Peyer's patch (tissue), 4 donors: ENCODE measurements around the gene STEAP2. TPM values are rescaled to one million over a fixed set of nuclear protein-coding genes. Genes with fewer than 3 reads are reported as not detected.

Experiments
- DNase-seq, 3 donors: peaks; one replicate each; pipeline ENCODE4 v3.0.0-alpha.2; 2017 to 2019
- H3K27ac ChIP-seq, 4 donors: fragments of 200-600 bp; sonication (generic); one replicate each; pipeline ENCODE4 v1.5.1; 2016 to 2019
- H3K27me3 ChIP-seq, 2 donors: fragments of 200-600 bp; sonication (generic); one replicate each; pipeline ENCODE4 v1.5.1; 2019
- H3K36me3 ChIP-seq, 3 donors: fragments of 200-600 bp; sonication (generic); one replicate each; pipeline ENCODE4 v1.5.1; 2016 to 2019
- H3K4me1 ChIP-seq, 4 donors: fragments of 200-600 bp; sonication (generic); one replicate each; pipeline ENCODE4 v1.5.1; 2016 to 2019
- H3K4me3 ChIP-seq, 4 donors: fragments of 200-600 bp; sonication (generic); 1 replicate in 3 of 4; 2 replicates in 1 of 4; pipeline ENCODE4 v1.5.1; 2016 to 2019; ENCODE audit warnings: mild to moderate bottlenecking in 1 of 4
- H3K9me3 ChIP-seq, 4 donors: fragments of 200-600 bp; sonication (generic); one replicate each; pipeline ENCODE4 v1.5.1; 2016 to 2019; ENCODE audit warnings: mild to moderate bottlenecking in 1 of 4
- CTCF ChIP-seq, 6 experiments: fragments of 450-650 bp in 4 of 6; fragments of 200-600 bp in 2 of 6; sonication (generic) in 1 of 6; IDR thresholded peaks; one replicate each; pipeline ENCODE4 v1.5.1; 2017 to 2019; ENCODE audit warnings: antibody characterized with exemption in 6 of 6, mild to moderate bottlenecking in 3 of 6, moderate library complexity in 1 of 6
- POLR2A ChIP-seq, 2 donors: fragments of 450-650 bp; IDR thresholded peaks; one replicate each; pipeline ENCODE4 v1.5.1; 2017; ENCODE audit warnings: antibody characterized with exemption in 2 of 2, mild to moderate bottlenecking in 2 of 2, moderate library complexity in 2 of 2
- total RNA-seq, 4 donors: library from RNA; depleted of rRNA; stranded (reverse); fragments of >200 nt; gene quantifications; one replicate each; pipeline ENCODE4 v1.1.0, GENCODE V29; 2016

Gene STEAP2
- total RNA-seq, 4 donors from 2014 or later = 8.3 to 22.4 (median 17.4) TPM

GRCh38 chr7:90222390-90222789 is 10.8 kb downstream of the STEAP2 start:
- H3K4me3 ChIP-seq = no peak overlapping the region
- no peaks in the 10 kb centered on the region for H3K27me3 ChIP-seq
- DNase-seq = no peak
- no peak overlapping the region for H3K27ac ChIP-seq
- no peaks in the 10 kb centered on the region for H3K9me3 ChIP-seq
- no peaks in the 10 kb centered on the region for H3K4me1 ChIP-seq
- H3K36me3 ChIP-seq = peaks cover 0 to 4% (median 0%) of the 10 kb centered on the region in 3 donors
- TF ChIP-seq POLR2A (IDR thresholded peaks at IDR 0.05) (no peak), CTCF (IDR thresholded peaks at IDR 0.05) (no peak)

- TF ChIP-seq CTCF (IDR thresholded peaks at IDR 0.05) = no peak
- no peak for TF ChIP-seq POLR2A (IDR thresholded peaks at IDR 0.05)
- DNase-seq = peak in 2 of 3 donors; percentile 48 to 70
These were observed 11.5 kb downstream of the STEAP2 start for GRCh38 chr7:90222811-90223725.

GRCh38 chr7:90224195-90224594 is 12.7 kb downstream of the STEAP2 start:
- Histone ChIP-seq H3K4me3 (no peak overlapping the region), H3K9me3 (no peaks in the 10 kb centered on the region), H3K4me1 (no peaks in the 10 kb centered on the region), H3K27me3 (no peaks in the 10 kb centered on the region), H3K36me3 (peaks cover 0 to 4% (median 0%) of the 10 kb centered on the region in 3 donors), H3K27ac (no peak overlapping the region)
- TF ChIP-seq POLR2A (IDR thresholded peaks at IDR 0.05) = no peak
- no peak for DNase-seq

More at GRCh38 chr7:90222811-90223725, 11.5 kb downstream of the STEAP2 start:
- no peaks in the 10 kb centered on the region for H3K4me1 ChIP-seq
- no peaks in the 10 kb centered on the region for H3K27me3 ChIP-seq
- H3K9me3 ChIP-seq = no peaks in the 10 kb centered on the region
- no peak overlapping the region for H3K4me3 ChIP-seq
- peak overlapping the region in 1 of 4 donors; percentile 32 for H3K27ac ChIP-seq
- peaks cover 0 to 4% (median 0%) of the 10 kb centered on the region in 3 donors for H3K36me3 ChIP-seq

- Histone ChIP-seq H3K4me1 (no peaks in the 10 kb centered on the region), H3K27me3 (no peaks in the 10 kb centered on the region), H3K36me3 (peaks cover 0 to 4% (median 0%) of the 10 kb centered on the region in 3 donors), H3K9me3 (no peaks in the 10 kb centered on the region), H3K27ac (no peak overlapping the region), H3K4me3 (no peak overlapping the region)
- no peak for TF ChIP-seq POLR2A (IDR thresholded peaks at IDR 0.05)
- TF ChIP-seq CTCF (IDR thresholded peaks at IDR 0.05) = no peak
- DNase-seq = no peak
These were observed 13.6 kb downstream of the STEAP2 start for GRCh38 chr7:90225181-90225580.

GRCh38 chr7:90225601-90226000 is 14.1 kb downstream of the STEAP2 start:
- Histone ChIP-seq H3K4me1 (no peaks in the 10 kb centered on the region), H3K27ac (no peak overlapping the region), H3K9me3 (no peaks in the 10 kb centered on the region), H3K27me3 (no peaks in the 10 kb centered on the region), H3K4me3 (no peak overlapping the region), H3K36me3 (peaks cover 0 to 4% (median 0%) of the 10 kb centered on the region in 3 donors)
- TF ChIP-seq POLR2A (IDR thresholded peaks at IDR 0.05) = no peak
- TF ChIP-seq CTCF (IDR thresholded peaks at IDR 0.05) = no peak
- no peak for DNase-seq

GRCh38 chr7:90227259-90227658 is 15.7 kb downstream of the STEAP2 start:
- TF ChIP-seq POLR2A (IDR thresholded peaks at IDR 0.05) = no peak
- no peak for TF ChIP-seq CTCF (IDR thresholded peaks at IDR 0.05)
- peaks cover 0 to 4% (median 0%) of the 10 kb centered on the region in 3 donors for H3K36me3 ChIP-seq
- DNase-seq = no peak
- H3K4me1 ChIP-seq = no peaks in the 10 kb centered on the region
- no peak overlapping the region for H3K4me3 ChIP-seq
- H3K27ac ChIP-seq = no peak overlapping the region
- no peaks in the 10 kb centered on the region for H3K9me3 ChIP-seq
- no peaks in the 10 kb centered on the region for H3K27me3 ChIP-seq
